GM21447 (cell line): ENCODE data around the gene KANSL2.
"Not testable (repeated sequence)": the region's sequence is repeated elsewhere in the genome, so short reads cannot be mapped to it uniquely, and the experiment has no call there.

ENCODE experiments used
- ATAC-seq: cut with Tn5 transposase; IDR thresholded peaks from one replicate; pipeline ENCODE4 v1.9.1; 2021; ENCODE audit not compliant: unreplicated experiment

KANSL2 gene

DNA sequence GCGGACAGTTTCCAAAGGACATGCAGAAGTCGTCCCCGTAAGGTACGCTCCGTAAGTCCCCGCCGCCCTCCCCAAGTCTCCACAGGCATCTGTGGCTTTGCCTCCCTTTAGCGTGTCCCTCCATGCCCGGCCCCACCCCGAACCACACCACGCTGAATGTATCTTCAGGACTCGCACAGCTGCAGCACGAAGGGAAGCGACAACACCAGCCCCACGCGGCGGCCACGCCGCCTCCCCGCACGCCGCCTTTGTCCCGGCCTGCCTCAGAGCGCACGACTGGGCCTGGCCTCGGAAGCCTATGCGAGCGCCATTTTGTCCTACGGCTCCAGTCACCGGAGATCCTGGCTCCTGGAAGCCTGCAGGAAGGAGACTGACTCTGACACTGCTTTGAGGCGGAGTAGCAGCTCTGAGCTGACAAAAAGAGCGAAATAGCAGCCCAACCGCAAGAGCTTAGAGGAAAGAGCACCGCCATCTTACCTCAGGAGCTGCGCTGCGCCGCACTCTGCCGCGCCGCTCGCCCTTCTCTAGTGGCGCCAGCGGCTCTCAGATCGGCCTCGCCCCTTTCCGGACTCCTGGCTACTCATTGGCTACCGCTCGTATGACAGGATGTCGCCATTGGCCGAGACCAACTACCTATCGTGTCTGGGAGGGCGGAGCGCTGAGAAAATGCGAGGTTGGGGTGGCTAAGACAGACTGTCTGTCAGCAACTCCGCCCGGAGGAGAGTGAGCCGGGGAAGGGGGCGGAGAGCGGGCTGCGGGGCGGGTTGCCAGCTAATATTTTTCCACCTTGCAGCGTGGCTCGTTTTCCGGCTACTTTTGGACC lies at the start of gene KANSL2:
KANSL2 (minus strand) TSS at position 529 of the 823 bp plus-strand sequence. CDS start 606 bp downstream, outside the sequence.
- ATAC-seq: peak; percentile 99

DNA sequence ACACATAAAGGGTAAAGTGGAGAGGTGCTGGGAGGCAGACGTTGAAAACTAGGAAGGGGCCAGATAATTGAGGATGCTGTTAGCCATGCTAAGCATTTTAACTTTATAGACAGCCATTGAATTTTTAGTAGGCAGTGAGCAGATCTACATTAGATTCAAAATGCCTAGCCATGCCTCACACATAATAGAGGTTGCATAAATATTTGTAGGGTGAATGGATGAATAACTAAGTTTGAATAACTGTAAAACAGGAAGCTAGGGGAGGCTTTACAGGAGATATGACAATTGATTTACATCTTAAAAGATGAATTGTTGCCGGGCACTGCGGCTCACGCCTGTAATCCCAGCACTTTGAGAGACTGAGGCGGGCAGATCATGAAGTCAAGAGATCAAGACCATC lies 46.8 kb upstream of the KANSL2 start:
- no peak for ATAC-seq

DNA sequence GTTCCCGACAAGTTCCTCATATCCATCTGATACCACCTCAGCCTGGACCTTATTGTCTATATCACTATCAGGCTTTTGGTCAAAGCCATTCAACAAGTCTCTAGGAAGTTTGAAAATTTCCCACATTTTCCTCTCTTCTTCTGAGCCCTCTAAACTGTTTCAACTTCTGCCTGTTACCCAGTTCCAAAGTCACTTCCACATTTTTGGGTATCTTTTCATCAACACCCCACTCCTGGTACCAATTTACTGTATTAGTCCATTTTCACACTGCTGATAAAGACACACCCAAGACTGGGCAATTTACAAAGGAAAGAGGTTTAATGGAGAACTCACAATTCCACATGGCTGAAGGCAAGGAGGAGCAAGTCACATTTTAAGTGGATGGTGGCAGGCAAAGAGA lies 38.7 kb upstream of the KANSL2 start:
- not testable (repeated sequence) for ATAC-seq

DNA sequence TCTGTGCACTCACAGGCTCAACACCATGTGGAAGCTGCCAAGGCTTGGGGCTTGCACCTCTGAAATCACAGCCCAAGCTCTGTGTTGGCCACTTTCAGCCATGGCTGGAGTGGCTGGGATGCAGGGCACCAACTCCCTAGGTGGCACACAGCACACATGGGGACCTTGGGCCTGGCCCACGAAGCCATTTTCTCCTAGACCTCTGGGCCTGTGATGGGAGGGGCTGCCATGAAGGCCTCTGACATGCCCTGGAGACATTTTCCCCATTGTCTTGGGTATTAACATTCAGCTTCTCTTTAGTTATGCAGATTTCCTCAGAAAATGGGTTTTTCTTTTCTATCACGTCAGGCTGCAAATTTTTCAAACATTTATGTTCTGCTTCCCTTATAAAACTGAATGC lies 38.1 kb upstream of the KANSL2 start:
- not testable (repeated sequence) for ATAC-seq

DNA sequence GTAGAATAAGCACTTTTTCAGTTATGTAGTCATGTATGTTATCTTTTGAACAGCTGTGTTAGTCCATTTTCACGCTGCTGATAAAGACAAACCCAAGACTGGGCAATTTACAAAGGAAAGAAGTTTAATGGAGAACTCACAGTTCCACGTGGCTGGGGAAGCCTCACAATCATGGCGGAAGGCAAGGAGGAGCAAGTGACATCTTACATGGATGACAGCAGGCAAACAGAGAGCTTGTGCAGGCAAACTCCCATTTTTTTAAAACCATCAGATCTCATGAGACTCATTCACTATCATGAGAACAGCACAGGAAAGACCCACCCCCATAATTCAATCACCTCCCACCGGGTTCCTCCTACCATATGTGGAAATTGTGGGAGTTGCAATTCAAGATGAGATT lies 37.0 kb upstream of the KANSL2 start:
- not testable (repeated sequence) for ATAC-seq

DNA sequence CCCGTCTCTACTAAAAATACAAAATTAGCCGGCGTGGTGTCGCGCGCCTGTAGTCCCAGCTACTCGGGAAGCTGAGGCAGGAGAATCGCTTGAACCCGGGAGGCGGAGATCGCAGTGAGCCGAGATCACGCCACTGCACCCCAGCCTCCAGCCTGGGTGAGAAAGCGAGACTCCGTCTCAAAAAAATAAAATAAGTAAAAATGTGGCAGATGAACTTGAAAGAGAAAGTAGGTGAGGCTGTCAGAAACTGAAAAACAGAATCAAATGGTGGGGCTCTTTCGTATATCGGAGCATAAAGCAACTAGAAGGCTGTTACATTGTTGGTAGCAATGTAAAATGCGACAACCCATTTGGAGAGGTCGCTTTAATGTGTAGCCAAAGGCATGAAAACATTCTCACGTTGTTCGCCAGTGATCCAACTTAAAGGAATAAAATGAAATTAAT lies 35.2 kb upstream of the KANSL2 start:
- ATAC-seq: peak; percentile 1

GRCh38 chr12:48716493-48717251 lies 34.6 kb upstream of the KANSL2 start, which contains the start of gene CCNT1:
CCNT1 (minus strand) TSS chr12:48716707; CDS start chr12:48716675, 32 bp downstream.
- peak; percentile 96 for ATAC-seq

- no peak for ATAC-seq
These were observed 34.1 kb upstream of the KANSL2 start for GRCh38 chr12:48716168-48716492.

GRCh38 chr12:48712209-48712608 lies 30.2 kb upstream of the KANSL2 start:
- no peak for ATAC-seq

- ATAC-seq: not testable (repeated sequence)
These were observed 16.8 kb upstream of the KANSL2 start for GRCh38 chr12:48698822-48699221.

GRCh38 chr12:48696626-48697025 lies 14.6 kb upstream of the KANSL2 start:
- ATAC-seq: no peak

DNA sequence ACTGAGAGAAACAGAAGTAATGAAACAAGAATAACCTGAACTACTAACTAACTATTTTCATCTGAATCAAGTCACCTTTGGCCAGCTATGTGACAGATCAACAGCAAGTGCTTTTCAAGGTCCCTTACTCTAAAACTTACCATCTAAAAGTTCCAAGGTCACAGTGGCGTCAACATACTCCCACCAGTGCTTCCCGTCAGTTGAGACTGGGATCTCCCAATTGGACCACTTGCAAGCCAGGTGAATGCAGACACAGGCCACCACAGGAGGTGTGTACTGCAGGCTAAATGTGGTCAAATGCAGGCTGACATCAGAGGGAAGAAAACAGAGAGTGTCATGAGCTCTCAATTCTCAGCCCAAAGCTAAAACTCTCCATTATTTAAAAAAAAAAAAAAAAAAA lies 13.8 kb upstream of the KANSL2 start:
- no peak for ATAC-seq

DNA sequence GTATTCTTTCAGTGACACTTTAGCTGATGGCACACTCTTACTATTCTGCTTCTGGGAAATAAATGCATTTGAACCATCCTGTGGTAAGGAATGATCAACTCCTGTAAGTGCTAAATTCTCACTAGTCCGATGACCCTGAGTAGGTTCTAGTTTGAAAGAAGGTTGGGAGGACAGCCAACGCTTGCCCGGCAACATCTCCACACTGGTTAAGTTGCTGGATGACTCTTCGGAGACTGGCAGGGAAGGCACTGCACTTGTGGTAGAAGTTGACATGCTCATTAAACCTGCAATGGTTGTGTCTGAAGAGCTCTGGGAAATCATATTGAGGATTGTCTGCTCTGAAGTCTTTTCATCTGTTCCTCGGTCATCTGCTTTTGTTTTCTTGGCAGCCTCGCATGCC lies 12.0 kb upstream of the KANSL2 start:
- no peak for ATAC-seq

- no peak for ATAC-seq
These were observed 11.5 kb upstream of the KANSL2 start for GRCh38 chr12:48693572-48693971.

GRCh38 chr12:48691826-48692487 lies 9.9 kb upstream of the KANSL2 start:
- ATAC-seq: no peak

DNA sequence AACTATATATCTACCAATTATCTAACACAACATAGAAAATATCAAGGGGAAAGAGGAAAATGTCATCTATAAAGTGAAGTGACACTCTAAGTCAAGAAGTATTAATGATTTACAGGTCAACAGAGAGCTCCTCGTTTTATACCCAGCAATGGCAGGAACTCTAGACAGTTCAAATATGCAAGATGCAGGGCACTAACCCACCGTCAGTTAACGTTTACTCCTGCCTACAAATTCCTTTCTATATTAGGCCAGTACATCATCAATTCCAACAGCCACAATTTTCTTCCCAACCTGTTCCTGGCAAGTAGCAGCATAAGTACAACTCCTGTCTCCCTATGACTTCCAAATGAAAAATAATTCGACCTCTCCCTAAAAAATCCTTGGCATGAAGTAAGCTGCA lies 9.0 kb upstream of the KANSL2 start:
- no peak for ATAC-seq

- ATAC-seq: no peak
These were observed 8.4 kb upstream of the KANSL2 start for GRCh38 chr12:48690436-48690835.

GRCh38 chr12:48688836-48689235 lies 6.8 kb upstream of the KANSL2 start:
- ATAC-seq: no peak

DNA sequence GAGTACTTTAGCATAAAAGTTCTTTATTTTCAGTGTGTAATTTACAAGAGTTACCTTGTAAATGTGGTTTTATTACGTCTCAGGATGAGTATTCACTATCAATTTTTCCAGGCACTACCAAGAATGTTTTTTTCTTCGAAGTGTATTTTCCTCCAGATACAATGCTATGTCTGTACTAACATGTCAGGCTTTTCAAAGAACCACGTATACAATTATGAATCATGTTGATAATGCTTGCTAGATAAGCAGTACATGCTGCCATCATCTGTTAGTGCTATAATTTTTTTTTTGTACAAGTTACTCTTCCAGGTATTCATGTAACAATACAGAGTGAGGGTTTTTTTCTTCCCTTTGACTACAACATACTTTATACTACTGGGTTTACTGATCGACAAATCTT lies 5.6 kb upstream of the KANSL2 start:
- ATAC-seq: no peak

GRCh38 chr12:48686615-48687334 lies 4.7 kb upstream of the KANSL2 start:
- ATAC-seq: no peak

- ATAC-seq: no peak
These were observed 4.1 kb upstream of the KANSL2 start for GRCh38 chr12:48686037-48686595.
